ENCODE measurements around the gene MEGF10. TPM values are rescaled to one million over a fixed set of nuclear protein-coding genes. Genes with fewer than 3 reads are reported as not detected.

MEGF10 gene
- total RNA-seq, 1 donor from 2014 or later: 0.63 TPM

DNA sequence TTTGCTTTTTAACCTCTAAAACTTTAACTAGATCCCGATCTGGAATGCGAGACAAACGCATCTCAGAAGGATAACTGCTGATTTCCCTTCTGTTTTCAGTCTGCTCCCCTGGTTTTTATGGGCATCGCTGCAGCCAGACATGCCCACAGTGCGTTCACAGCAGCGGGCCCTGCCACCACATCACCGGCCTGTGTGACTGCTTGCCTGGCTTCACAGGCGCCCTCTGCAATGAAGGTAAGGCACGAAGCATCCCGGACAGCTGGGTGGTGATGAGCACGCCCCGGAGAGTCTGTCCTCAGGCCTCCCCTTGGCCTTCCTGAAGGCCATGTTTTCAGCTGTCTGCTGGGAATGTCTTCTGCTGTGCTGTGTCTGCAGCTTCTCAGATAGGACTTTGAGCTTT is 144.0 kb downstream of the MEGF10 start:
- no peak for DNase-seq (ENCODE audit: low spot score)

DNA sequence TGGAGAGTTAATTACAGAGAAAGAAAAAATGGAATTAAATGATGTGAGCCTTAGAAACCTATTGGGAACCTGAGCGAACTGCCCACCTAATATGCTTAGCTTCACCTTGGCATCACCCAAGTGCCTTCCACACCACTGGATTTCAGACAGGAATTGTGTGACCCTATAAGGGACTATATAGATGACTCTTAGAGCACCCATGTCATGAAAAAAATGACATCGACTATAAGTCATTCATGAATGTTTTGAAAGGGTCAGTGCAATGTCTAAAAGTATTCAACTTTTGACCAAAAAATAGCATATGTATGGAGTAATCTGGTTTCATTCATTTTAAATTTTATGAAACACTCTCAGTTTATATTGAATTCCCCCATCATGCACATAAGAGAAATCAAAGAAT is 145.2 kb downstream of the MEGF10 start:
- DNase-seq (ENCODE audit: low spot score): no peak

DNA sequence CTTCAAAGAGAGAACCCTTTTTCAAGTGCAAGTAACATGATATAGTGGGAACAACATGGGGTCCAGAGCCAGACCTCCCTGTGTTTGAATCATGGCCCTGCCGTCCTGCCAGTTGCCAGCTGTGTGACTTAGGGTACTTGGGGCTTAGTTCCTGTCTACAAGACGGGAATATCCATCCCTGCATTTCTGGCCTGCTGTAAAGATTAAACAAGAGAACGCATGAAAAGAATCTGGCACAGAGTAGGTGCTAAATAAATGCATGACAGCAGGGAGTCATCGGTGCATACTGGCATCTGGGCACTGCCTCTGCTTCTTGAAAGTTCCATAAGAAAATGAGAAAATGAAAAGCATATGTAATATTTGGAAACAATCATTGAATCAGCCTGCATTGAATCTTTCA is 149.0 kb downstream of the MEGF10 start:
- no peak for DNase-seq (ENCODE audit: low spot score)

DNA sequence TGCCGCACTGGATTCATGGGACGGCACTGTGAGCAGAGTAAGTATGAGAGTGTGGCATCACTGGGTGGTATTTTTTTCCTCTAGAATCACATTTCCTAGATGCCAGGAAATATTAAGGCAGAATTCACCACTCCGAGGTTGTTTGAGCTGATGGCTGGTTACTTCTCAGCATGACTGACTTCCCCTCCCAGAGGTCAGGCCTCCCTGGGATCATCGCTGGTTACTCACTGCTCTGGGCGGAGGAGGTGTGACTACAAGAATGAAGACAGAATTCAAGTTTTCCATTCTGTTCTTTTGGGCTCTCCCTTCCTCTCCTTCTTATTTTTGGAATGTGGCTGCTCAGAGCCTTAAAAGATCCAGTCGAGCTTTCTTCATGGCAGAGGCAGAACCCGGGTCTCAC is 150.2 kb downstream of the MEGF10 start:
- no peak for DNase-seq (ENCODE audit: low spot score)

DNA sequence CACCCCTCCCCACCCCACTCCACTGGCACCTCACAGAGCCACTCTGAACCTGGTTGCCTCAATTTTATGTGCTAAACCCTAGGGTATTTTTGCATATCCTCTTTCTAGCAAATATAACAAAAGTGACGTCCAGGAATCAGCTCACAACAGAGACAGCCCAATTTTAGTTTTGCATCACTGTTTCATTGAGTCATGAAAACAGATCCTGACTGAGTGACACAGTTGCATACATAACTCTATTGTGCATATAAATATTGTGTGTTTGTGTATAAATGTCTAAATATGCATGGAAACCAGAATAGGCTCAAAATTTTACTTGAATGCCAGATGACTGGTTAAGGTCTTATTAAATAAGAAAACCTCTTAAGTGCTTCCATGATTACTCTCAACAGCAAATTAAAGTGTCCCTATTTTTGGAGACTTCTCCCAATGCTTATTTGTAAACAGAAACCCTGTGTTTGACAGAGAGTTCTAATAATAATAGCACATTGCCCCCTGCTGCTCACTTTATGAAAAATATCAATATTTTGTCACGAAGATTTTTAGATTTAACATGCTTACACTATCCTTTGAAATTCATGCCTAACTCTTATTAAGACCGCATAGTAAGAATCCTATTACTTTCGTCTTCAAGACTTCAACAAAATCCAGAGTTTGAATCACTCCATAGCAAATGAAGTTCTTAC is 151.3 kb downstream of the MEGF10 start:
- no peak for DNase-seq (ENCODE audit: low spot score)

DNA sequence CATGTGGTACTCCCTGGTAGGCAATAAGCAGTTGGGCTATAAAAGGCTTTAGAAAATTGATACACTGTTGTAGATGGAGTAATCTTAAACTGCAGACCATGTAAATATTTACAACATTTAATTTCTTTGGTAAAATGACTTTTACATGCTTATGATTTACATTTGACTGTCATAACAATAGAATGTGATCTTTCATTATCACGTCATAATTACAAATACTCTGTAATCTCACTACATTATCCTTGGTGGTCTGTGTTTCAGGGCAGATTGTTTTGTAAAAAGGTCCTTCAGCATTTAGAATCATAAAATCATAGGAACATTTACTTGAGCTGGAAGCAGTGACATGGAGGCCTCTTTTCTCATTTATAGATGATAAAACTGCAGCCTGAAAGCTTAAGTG is 153.6 kb downstream of the MEGF10 start:
- DNase-seq (ENCODE audit: low spot score): no peak

DNA sequence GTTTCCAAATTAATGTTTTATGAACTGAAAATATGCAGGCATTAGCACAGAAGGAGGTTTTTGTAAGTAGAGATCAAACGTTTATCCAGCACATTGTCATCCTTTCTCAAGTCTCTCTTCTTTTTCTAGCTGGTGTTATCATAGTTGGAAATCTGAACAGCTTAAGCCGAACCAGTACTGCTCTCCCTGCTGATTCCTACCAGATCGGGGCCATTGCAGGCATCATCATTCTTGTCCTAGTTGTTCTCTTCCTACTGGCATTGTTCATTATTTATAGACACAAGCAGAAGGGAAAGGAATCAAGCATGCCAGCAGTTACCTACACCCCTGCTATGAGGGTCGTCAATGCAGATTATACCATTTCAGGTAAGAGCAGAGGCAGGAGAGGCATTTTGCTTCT is 154.7 kb downstream of the MEGF10 start:
- no peak for DNase-seq (ENCODE audit: low spot score)

DNA sequence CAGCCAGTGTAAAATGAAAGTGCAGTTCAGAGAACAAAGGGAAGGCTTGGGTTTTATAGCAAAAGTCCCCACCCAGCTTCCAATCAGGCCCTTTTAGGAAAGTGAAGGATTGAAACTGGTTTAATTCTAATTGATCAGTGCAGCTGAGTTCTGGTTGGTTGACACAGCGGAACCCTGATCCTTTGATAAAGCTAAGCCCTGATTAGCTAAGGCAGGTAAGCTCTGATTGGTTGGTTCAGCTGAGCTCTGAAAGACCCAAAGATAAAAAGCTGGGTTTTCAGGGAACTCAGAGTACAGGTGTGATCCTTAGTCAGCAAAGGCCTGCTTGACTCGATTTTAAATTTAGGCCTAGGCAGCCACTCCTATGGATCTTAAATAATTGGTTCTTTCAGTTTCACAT is 156.0 kb downstream of the MEGF10 start:
- no peak for DNase-seq (ENCODE audit: low spot score)

DNA sequence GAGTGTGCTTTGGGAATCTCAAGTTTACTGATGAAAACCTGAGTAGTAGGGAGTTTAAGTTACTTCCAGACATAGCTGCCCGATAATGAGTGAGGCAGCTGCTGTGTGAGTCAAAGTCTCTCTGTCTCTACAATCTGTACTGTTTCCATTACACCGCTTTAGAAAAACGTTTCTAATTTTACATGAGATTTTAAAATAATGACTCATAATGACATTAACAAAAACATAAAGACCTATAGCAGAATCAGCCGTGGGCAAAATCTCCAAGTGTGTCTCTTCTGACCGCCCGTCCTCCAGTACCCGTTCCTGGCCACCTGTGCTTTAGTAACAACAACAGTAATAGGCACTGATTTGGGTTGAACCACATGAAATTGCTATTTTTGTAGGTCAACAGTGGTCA is 157.2 kb downstream of the MEGF10 start:
- no peak for DNase-seq (ENCODE audit: low spot score)

DNA sequence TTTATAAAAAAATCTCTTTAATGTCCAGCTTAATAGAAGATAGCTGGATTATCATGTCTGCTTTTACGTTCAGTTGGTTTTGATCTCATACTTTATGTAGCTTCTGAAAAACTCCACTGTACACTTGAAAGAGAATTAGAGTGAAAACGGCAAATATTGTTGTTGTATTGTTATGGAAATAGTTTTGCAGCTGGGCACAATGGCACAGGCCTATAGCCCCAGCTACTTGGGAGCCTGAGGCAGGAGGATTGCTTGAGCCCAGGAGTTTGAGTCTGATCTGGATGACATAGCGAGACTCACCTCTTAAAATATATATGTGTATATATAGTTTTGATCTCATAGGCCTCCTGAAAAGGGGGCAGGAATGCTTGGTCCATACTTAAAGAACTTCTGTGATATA is 159.4 kb downstream of the MEGF10 start:
- DNase-seq (ENCODE audit: low spot score): no peak

DNA sequence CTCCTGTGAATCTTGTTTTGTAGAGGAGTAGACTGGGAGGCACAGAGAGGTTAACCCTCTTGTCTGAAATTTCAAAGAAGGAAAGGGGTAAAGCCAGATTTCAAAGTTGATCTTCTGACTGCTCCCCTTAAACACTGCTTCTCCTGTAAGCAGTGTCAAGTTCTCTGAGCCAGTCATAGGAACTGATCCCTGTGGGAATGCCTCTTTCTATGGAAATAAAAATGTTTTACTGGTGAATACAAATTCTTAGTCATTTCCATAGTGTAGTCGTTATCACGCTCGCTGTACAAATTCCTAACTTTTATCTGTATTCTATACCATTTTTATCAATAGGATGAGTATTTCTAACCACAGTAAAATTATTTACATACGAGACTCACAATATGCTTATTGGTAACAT is 160.5 kb downstream of the MEGF10 start:
- DNase-seq (ENCODE audit: low spot score): no peak

DNA sequence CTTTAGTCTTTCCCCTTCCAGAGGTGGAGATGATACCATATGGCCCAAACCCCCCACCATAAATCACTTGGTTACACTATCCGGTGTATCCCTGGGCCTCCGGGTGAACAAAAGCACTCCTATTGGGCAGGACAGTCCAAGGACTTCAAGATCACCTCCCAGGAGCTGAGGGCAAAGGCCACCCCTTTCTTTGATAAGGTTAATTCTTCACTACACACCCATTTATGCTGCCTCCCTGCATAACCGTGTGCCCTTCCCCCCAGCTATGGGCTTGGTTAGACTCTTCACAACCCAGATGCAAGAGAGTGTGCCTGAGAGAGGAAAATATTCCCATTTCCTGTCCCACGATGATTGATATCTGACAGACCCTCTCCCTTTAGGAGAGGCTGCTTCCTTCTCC is 162.0 kb downstream of the MEGF10 start:
- no peak for DNase-seq (ENCODE audit: low spot score)

DNA sequence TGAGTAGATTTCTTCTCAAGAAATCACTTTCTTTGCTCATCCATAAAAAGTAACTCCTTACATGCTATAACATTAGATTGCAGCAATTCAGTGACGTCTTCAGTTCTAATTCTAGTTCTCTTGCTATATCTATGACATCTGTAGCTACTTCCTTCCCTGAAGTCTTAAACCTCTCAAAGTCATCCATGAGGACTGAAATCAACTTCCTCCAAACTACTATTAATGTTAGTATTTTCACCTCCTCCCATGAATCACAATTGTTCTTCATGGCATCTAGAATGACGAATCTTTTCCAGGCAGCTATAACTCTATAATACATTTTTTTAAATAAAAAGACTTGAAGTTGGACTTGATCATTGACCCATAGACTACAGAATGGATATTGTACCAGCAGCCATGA is 180.6 kb downstream of the MEGF10 start:
- DNase-seq (ENCODE audit: low spot score): no peak

DNA sequence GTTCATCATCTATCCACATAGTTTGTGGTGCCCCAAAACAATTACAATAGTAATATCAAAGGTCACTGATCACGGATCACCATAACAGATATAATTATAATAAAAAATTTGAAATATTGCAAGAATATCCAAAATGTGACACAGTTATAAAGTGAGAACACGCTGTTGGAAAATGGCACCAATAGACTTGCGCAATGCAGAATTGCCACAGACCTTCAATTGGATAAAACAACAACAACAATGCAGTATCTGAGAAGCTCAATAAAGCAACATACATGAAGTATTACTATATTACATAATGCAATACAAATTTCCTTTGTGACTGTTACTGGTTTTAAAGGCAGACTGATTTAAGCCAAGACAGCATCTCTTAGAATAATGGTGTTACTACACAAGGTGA is 182.1 kb downstream of the MEGF10 start:
- DNase-seq (ENCODE audit: low spot score): no peak

DNA sequence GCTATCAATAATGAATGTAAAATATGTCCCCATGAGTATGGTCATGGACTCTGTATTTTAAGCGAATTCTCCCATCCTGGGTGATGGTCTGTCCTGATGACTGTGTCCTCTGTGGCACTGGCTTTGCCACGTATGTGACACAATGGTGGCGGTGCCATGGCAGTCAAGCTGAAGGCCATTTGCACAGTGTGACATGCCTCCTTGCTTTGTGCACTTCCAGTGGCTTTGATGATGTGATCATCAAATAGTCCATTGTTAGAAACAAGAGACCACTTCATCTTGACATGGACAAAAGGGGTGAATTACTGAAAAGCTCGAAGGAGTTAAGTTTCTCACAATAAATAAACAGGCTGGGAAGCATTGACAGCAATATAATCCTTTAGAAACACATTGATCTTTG is 195.9 kb downstream of the MEGF10 start:
- no peak for DNase-seq (ENCODE audit: low spot score)

DNA sequence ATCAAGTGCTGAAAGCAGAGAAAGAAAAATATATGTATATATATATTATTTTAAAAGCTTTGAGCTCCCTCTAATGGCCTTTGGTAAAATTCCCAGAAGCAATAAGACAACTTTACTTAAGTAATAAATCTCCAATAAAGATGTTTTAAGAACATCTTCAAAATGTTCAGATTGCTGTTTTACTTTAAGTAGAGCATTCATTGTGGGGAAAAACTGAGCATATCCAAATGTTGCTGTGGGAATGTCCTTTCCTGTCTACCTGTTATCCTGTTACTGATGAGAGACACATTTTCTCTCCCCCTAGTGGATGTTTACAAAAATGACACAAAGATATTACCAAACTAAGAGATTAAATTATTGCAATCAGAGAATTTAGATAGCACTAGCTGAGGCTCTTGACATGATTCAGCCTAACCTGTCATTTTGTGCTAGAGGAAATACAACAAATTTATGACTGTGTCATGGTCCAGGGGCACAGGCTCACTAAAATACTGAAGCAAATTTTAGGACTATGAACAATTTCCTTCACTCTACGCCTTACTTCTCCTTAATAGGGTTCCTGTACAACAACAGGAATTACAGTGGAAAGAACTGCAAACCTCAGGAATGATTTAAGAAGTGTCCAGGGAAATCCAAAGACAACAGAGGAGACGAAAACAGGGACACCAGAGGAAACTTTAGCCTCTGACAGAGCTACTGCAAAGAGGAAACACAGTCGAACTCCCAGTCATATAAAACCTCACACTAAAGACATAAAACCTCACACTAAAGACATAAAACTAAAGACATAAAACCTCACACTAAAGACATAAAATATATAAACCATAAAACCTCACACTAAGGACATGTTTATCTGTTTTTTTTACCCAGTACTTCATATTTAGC is 202.5 kb downstream of the MEGF10 start:
- no peak for DNase-seq (ENCODE audit: low spot score)

DNA sequence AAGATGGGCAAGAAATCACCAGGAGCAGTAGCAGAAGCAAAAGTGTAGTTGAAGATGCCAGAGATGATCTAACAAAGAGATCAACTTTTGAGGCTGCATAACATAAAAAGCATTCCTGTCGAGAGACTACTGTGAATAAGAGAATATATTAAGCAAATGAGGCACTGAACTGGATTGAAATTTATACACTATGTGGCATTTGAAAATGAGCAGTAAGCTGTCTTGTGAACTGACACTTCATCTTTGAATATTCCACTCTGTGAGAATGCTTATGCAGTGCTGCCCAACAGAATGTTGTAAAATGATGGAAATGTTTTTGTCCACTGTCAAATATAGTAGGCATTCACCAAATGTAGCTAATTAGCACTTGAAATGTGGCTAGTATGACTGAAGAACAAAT is 208.0 kb downstream of the MEGF10 start:
- DNase-seq (ENCODE audit: low spot score): no peak

DNA sequence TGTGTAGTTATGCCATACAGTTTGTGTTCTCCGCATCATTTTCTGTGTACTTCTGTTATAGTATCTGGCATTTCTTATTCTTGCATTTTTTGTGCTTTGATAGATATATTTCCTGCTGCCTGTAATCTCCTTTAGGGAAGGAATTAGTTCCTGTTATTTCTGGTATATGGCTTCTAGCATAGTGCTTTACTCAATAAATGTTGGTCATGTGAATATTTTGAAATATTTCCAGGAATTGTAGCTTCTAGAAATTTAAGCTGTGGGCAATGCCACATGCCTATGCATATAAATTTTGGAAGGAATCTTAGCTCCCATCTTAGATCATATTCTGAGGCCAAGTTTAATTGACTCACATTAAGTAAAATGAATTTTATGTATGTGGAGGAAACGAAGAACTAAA is 215.3 kb downstream of the MEGF10 start:
- DNase-seq (ENCODE audit: low spot score): no peak

DNA sequence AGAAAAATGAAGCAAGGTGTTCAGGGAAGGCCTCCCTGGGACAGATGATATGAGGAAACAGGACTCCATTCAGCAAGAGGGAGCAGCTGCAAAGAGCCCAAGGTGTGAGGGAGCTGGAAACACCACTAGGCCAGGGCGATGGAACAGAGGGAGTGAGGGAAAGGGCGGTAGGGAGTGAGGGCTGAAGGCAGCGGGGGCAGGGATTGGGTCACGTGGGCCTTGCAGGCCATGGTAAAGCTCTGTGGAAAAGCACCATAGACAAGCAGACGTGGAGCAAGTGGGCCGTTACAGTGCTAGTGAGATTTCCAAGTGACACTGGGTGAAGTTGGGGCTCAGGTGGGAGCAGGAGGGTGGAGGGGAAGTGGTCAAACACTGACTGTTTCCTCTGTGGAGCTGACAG is 216.0 kb downstream of the MEGF10 start:
- no peak for DNase-seq (ENCODE audit: low spot score)

DNA sequence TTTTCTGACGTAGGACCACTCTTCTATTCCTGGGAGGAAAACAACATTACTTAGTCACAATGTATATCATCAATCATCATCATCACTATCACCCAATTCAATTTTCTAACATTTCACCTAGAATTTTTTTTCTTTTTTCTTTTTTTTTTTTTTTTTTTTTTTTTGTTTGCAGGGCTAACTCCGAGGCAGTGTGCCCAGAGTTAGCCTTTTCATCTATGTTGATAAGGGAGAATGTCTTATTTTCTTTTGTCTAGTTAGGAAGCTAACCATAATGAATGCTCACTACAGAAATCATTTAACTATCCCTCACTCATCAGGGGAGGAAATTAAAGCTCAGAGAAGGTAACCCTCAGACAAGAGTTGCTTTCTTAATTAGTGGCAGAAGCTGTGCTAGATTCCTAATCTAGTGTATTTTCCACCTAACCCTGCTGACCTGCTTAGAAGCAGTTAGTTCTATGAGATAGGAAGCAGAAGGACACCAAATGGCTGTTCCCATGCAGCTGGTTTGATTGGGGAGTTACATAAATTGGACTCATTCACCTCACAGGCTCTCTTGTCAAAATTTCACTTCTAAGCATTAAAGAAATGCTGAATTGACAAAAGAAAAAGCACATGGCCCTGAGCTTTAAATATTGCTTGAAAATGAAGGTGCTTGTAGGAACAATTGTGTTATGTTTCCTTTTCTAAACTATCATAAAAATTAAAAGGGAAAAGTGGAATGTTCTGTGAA is 218.2 kb downstream of the MEGF10 start:
- DNase-seq (ENCODE audit: low spot score): no peak

All from mucosa of gallbladder (tissue), 1 donor.